Erythroblast (primary cell): ENCODE data around the gene PYHIN1.
"Not testable (repeated sequence)": the region's sequence is repeated elsewhere in the genome, so short reads cannot be mapped to it uniquely, and the experiment has no call there.

Experiments used
- DNase-seq, 2 experiments: peaks; one replicate each; lab custom pipeline; 2025; lab: John Stamatoyannopoulos, UW
- GATA1 ChIP-seq: IDR thresholded peaks from 2 replicates; pipeline ENCODE4 v1.6.1; 2011; ENCODE audit warnings: low read depth, mild to moderate bottlenecking, control low read depth, low read length, moderate library complexity
- POLR2A ChIP-seq: IDR thresholded peaks from 2 replicates; pipeline ENCODE4 v1.6.1; 2011; ENCODE audit warnings: mild to moderate bottlenecking, low read length

The PYHIN1 gene

DNA sequence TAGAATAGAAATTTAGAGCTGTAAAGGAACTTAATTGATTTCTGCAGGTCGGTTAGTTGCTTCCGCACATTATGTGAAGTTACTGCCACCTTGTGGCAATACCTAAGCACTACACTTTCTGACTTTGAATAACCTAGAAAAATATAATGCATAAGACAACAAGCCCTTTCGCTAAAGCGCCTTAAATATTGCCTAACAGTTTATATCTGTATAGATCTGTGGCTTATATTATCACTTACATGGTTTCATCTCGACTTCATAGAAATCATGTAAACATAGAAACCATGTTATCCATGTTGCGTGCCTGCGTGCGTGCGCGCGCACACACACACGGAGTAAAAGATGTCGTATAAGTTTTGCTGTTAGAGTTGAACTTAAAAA is 67.4 kb downstream of the PYHIN1 start:
- TF ChIP-seq GATA1 (no peak), POLR2A (no peak)

DNA sequence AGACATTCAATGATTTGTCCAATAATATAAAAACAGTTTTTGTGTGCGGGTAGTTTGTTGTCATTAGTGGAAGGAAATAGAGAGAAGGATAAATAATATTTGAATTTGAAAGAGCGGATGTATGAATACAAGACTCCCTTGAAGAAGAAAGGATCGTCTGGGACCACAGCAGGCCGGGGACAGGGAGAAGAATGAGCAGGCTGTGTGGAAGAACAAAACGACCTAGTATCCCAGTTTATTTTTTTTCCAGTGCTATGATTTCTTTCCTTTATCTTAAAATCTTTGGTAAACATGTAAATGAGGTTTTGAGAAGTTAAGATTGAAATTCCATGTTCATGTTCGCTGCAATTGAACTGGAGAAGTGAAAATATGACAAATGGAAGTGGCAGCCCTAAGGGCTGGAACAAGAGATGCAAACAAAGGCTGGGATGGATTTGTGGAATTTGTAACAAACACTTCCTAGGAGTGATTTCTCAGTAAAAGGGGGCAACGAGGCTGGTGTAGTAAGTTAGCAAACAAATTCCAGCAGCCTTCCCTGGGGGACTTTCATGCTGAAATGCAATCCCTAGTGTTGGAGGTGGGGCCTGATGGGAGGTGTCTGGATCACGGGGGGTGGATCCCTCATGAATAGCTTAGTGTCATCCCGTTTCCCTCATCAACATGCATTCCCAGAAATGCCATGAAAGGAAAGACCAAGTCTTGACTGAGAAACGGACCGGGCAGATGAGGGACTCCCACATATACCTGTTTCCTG is 68.1 kb downstream of the PYHIN1 start:
- peak in 1 of 2 experiments; percentile 18 for DNase-seq
- TF ChIP-seq GATA1 (no peak), POLR2A (no peak)

More for the DNA sequence above, 67.4 kb downstream of the PYHIN1 start:
- peak; percentile 71 to 84 for DNase-seq

DNA sequence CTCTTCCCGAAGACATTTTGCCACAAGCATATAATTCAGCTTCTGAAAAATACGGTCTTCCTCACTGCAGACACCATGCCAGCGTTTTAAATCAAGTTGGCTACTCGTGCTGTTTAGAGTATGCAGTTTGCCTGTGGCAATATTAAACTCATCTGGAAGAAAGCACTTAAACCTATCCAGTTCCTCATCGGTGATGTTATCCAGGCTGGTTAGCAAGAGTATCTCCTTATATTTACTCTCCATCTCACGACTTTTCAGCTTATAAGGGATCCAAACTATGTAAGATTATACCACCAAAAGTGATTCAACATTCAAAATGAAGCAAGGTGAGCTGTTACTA is 68.7 kb downstream of the PYHIN1 start:
- DNase-seq, result no peak
- TF ChIP-seq POLR2A (no peak), GATA1 (no peak)

DNA sequence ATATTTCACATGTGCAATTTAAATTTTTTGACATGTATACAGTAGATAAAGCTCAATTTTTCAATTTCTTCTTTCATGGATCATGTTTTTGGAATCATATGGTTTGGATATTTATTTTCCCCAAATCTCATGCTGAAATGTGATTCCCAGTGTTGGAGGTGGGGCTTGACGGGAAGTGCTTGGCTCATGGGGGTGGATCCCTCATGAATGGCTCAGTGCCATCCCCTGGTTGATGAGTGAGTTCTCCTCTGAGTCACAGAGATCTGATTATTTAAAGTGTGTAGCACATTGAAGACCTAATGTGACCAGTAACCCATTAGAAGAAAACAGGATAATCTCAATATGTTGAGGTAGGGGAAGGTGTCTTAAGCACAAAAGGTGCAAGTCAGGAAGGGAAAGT is 69.3 kb downstream of the PYHIN1 start:
- TF ChIP-seq POLR2A, result no peak
- no peak for TF ChIP-seq GATA1
- DNase-seq, result peak in 1 of 2 experiments; percentile 55

DNA sequence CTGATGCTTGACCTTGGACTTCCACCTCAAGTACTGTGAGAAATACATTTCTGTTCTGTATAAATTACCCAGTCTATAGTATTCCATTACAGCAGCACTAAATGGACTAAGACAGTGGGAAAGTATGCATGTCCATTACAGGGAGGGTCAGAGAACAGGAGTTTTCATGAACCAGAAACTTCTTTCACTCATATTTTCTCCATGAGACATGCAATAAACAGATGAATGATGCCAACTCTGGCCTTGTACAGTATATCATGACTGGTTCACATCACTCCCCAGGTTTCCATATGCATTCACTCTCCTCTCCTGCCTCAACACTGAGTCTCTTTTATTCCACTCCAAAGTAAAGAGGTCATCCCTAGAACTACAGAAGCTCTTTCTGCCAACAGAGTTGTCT is 73.8 kb downstream of the PYHIN1 start:
- TF ChIP-seq POLR2A (no peak), GATA1 (no peak)

DNA sequence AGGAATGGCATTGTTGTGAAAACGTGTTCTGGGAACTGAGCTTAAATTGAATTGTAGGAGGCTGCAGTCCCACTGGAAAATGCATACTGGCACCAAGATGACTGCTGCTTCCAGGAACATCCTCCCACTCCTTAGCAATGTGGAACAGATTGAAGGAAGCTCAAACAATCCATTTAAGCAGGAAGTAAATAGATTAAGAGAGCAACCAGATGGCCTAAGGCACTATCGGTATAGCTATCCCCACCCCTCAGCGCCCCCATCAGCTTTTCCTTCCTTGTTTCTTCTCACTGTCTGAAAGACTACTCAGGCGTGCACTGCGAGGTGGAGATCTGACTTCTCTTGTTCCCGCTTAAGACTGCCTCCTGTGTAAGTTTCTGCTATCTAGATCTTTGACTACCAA is 74.3 kb downstream of the PYHIN1 start:
- TF ChIP-seq GATA1, result no peak
- no peak for TF ChIP-seq POLR2A
- DNase-seq, result no peak

More for the DNA sequence above, 73.8 kb downstream of the PYHIN1 start:
- DNase-seq, result no peak

DNA sequence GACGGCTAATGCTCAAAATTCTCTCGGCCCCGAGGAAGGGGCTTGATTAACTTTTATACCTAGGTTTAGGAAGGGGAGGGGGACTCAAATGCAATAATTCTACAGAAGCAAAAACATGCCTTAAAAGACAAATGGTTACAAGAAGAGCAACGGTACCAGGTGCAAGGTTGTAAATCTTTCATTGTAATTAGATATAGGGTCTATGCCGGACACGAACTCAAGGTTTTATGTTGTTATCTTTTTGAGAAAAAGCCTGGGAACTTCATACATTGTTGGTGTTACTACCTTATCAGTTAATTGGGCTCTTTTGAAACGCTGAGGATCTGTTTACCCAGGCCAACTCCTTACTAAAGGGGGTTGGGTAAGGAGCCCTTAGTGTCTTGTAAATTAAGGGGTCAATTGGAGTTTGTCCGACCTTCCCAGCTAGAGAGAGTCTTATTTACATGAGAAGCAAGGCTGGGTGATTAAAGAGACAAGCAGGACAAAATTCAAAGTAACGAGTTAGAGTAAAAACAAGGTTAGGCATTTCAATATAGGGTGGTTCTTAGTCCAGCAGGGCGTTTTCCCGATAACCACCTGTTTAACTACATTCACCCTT is 75.0 kb downstream of the PYHIN1 start:
- DNase-seq, result not testable (repeated sequence)

DNA sequence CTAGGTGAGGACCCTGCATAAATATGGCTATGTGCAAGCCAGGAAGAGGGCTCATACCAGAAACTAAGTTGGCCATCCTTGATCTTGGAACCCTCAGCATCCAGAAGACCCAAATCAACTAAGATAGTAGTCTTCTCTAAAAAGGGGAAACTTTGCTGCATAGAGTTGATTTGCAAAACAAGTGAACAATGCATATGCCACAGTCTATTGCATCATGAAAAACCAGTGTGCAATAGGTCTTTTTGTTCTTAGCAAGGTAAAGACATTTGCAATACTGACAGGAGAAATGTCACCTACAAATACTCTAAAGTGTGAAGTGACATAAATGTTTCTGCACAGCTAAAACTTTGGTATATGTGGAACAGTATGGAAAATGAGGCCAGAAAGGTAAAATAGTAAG is 76.4 kb downstream of the PYHIN1 start:
- no peak for DNase-seq
- no peak for TF ChIP-seq GATA1
- TF ChIP-seq POLR2A, result no peak

DNA sequence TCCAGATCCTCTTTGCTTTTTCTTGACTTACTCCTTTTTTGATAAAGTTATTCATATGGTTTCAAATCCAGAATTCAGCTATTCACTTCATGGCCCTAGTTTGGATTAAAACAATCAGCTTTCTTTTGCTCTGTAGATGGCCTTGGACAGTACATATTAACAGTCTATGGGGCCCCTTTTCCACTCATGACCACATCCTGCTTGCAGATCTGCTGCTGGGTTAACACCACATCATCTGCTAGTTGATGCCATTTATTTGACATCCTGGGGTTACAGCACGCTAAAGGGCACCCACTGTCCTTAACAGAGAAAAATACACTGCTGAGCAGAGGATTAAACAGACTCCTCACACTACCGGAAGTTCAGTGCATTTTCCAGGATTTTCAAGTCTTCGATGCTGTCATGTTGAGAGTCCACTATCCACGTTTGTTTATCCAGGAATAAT is 77.4 kb downstream of the PYHIN1 start:
- TF ChIP-seq POLR2A, result no peak
- no peak for TF ChIP-seq GATA1
- no peak for DNase-seq

DNA sequence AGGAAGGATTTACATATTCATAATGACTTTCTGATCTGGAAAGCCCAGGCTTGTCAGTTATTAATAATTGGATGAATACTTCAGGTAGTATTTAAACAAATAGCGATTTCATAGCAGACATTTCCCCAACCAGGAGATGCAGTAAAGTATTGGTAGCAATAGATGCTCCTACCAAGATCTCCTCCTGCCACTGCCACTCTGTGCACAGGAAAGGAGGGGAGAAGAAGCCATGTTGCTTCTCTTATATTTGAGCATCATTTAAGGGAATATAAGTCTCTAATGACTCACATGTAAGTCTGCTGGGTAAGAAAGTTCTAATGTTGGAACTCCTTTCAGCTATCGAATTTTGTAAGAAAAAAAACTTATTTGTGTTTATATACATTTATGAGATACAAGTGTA is 77.9 kb downstream of the PYHIN1 start:
- no peak for DNase-seq
- TF ChIP-seq POLR2A (no peak), GATA1 (no peak)

DNA sequence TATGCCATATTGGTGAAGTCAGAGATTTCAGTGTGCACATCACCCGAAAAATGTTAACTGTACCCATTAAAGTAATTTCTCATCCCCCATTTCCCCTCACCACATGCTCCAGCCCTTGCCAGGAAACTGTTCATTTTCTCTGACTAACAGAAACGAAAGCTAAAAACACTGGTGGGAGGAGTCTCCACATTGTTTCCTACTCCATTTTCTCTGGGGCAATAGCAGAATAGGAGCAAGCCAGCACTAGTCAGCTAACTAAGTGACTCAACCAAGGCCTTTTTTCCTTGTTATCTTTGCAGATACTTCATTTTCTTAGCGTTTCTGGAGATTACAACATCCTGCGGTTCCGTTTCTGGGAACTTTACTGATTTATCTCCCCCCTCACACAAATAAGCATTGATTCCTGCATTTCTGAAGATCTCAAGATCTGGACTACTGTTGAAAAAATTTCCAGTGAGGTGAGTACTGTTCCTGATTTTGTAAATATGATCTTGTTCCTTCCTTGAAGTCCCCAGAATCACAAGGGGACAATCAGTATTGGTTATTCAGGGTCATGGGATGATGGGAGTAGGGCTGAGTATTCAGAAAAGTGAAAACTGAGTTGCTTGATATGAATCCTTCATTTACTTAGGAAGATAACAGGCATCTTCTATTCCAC is 78.5 kb downstream of the PYHIN1 start, which contains the start of gene IFI16:
TSS of gene IFI16 (plus strand) at position 204 of the 658 bp plus-strand sequence. CDS start 4,774 bp downstream, outside the sequence.
- peak; percentile 11 to 43 for DNase-seq

DNA sequence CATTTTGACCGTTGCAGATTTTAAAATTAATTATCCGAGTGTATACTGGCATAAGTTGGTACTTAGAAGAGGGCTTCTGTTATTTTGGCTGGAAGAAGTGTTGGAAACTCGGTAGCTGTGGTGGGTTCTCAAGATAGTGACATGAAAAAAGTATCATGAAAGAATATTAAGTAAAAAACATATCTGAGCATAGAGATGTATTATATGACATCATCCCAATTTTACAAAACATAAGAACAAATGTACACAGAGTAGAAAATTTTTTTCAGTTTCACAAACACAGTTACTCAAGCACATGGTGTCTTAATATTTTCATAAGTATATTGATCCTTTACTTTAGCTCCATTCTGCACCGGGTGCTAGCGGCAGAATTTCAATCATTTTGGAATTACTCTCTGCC is 79.0 kb downstream of the PYHIN1 start:
- DNase-seq, result no peak
- no peak for TF ChIP-seq POLR2A

More for the DNA sequence above, 78.5 kb downstream of the PYHIN1 start, which contains the start of gene IFI16:
- TF ChIP-seq GATA1, result no peak
- TF ChIP-seq POLR2A, result no peak

DNA sequence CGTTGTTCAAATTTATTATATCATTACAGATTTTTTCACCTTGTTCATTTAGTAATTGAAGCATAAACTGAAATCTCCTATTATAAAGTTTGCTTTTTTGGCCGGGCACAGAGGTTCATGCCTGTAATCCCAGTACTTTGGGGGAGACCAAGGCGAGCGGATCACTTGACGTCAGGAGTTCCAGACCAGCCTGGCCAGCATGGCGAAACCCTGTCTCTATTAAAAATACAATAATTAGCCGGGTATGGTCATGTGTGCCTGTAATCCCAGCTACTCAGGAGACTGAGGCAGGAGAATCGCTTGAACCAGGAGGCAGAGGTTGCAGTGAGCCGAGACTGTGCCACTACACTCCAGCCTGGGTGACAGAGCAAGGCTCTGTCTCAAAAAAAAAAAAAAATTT is 79.6 kb downstream of the PYHIN1 start:
- DNase-seq, result not testable (repeated sequence)

DNA sequence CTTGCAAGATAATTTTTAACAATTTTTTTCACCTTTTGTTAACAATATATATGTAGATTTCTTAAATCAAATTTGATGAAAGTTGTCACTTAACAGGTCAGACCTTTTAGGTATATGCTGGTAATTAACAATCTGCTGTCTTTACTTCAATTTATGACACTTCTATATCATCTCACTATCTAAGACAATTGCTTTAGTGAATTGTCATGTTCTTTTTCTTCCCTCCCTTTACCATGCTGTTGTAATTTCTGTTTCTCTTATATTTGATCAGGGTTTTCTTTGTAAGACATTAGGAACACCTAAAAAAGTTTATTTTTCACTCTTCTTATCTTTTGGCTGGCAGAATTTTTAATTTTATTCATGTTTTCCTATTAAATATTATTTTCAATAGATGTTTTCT is 80.4 kb downstream of the PYHIN1 start:
- DNase-seq, result no peak
- TF ChIP-seq POLR2A, result no peak
- TF ChIP-seq GATA1, result no peak

DNA sequence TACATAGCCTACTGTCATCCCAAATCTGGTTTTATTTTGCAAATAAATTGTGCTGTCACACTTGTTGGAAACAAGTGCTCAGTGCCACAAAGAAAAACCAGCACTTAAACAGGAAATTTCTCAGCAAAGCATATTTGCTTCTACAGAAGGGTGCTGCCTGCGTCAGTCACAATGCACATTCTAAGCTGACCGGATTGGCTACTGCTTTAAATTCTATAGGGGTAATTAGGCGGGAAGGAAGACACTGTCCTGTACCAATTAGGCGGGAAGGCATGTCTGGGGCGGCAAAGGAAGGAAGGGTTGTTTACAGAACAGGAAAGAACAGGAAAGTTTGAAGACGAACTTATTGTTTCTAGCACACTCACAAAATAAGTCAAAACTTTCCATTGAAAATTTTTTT is 81.1 kb downstream of the PYHIN1 start:
- TF ChIP-seq POLR2A (no peak), GATA1 (no peak)
- DNase-seq, result no peak
